GM19238 (cell line): Measurements from ENCODE around the gene HDAC4.

Experiments used
- DNase-seq: peaks from one replicate; pipeline ENCODE4 v3.0.0; 2011; ENCODE audit warnings: low spot score; ENCODE audit not compliant: insufficient read length

Gene HDAC4

GRCh38 chr2:239329284-239329971 is 71.4 kb downstream of the HDAC4 start:
- no peak for DNase-seq

DNA sequence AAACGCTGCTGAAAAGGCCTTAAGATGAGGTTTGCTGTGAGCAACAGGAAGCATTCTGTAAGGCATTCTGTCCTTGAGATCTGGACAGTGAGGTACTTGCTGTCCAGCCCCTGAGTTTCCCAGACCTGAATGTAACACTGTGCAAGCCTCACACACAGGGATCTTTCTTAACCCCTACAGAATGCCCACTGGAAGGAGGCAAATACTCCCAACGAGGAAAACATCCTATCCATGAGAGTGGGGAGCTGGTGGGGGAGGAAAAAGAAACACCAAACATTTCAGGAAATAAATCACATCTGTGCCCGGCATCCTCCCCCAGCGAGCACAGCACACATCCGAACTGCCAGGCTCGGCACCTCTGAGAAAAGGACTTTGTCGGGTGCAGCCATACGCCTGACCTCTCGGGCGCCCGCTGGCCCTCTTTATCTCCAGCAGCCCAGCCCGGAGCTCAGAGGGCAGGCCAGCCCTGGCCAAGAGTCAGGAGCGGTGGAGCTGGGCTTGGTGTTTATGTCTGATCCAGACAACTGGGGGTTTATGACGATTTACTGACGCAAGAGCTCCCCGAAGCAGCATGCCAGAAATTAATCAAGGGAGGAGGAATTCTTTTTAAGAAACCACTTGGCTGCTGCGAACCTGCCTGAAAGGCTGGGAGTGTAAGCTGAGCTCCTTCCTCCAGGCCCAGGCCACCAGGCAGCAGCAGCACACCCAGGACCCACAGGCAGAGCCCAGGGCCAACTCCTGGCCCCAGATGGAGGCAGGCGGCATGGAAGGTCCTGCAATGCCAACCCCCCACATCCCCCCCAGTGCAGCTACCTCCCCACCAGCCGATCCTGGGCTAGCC is 72.2 kb downstream of the HDAC4 start:
- no peak for DNase-seq

GRCh38 chr2:239327536-239328350 is 73.1 kb downstream of the HDAC4 start:
- DNase-seq: no peak

GRCh38 chr2:239326831-239327535 is 73.8 kb downstream of the HDAC4 start:
- no peak for DNase-seq

DNA sequence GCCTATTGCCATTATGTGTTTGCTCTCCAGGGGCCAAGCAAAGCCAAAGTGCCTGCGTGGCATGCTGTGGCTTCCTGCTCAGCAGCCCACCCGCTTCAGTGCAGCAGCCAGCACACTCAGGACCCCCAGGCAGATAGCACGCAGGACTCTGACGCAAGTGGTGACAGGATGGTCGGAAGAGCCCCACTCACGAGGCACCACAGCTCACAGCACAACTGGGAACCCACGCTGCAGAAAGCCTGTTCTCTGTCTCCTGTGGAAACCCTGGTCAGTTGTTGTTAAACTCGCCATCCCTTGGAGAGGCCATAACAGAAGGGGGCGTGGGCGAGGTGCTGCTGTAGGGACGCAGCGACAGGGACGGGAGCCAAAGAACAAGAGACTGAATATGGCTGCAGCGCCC is 76.4 kb downstream of the HDAC4 start:
- DNase-seq: no peak

DNA sequence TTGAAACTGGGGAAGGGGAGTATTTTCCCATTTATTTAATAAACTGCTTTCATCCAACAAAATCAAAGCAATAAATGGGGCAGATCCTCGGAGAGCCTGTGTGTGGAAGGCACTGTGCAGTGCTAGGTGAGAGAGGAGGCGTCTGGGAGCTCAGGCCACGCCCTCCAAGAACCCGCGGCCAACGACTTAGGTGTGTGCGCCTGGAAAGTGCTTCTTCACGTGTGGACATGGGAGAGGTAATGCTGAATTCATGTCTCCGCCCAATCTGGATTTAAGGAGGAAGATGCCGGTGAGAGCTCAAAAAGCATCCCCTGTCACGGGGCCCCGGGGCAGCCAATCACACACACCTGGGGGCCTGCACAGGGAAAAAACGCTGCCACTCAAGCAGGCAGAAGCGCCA is 77.4 kb downstream of the HDAC4 start:
- DNase-seq: no peak

DNA sequence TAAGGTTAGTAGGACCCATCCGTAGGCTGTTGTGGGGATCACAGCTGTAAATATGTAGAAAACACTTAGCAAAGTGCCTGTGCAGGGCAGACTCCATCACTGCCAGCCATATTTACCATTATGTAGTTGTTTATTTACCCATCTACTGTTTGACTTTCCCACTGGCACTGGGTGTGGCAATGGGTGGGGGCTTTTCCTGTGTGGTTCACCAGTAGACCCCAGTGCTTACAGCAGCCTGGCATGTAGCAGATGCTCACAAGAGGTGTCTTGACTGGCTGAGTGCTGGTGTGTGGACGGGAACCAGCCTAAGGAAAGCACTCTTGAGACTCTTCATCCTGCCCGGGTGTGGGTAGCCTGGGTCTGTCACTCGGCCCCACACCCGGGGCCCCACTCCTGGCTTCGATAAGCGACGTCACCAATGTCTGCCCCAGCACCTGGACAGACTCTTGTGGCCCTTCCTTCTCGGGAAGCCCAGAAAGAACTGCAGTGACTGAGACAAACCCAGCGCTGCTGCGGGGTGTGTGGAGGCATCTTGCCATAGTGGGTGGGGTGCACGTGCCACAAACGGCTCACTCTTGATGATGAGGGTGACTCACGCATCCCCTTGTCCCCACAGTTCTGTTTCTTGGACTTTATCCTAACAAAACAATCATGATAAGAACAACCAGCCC is 78.3 kb downstream of the HDAC4 start:
- DNase-seq: no peak

DNA sequence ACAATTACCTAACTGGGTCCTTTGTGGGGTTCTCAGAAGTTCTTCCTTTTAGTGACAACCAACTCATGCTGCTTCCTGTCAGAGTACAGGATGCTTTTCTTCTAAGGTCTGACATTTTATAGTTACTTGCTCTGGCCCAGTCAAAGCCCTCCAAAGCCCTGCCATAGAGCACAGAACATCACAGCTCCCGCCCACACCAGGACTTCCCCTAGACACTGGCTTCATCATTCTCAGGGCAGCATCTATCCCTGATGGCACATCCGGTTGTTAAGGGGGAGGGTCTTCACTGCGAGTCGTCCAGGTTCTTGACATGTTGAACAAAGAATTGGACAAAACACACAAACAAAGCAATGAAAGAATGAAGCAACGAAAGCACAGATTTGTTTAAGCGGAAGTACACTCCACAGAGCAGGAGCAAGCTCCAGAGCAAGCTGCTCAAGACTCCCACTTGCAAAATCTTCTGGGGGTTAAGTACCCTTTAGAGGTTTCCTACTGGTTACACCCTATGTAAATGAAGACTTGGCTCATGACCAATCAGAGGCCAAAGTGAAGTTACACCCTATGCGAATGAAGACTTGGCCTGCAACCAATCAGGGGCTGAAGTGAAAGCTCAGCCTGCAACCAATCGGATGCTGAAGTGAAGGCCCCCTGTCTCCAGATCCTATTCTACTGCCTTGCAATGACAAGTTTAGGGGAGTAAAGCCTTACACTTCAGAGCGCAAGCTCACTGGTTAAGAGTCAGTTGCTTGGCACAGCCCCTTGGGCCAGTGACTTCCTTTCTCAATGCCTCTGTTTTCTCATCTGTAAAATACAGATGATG is 79.0 kb downstream of the HDAC4 start:
- DNase-seq: no peak

DNA sequence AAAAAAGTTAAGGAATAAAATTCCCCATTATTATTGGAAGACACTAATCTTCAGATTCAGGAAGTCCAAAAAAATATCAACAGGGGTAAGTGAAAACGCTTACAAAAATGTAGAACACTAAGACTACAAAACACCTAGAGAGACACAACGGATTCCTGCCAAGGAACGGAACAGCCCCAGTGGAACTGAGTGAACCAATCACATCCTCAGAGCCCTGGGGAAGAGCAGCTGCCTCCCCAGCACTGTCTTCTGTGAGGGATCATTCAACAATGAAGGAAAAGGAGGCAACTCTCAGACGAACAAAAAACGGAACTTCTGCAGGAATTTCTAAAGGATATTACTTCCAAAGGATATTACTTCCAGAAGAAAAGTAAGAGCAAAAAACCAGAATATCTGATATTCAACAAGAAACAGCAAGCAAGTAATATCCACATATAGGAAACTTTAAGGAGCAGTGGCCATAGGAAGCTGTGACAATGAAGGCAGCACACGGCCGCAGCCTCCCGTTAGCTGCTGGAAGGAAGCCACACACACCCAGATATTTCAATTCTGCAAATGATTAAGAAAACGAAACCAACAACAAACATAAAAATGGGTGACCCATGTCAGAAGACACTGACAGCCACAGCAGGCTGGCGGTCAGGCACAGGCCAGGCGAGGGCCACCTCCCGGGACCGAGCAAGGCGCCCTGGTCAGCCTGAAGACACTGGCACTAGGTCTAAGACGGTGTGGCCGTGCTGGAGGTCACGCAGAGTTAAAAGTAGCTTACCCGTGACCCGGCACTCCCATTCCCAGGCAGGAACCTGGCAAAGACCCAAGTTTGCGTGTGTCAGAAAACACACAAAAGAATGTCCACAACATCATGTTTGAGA is 81.8 kb downstream of the HDAC4 start:
- DNase-seq: peak; percentile 46

DNA sequence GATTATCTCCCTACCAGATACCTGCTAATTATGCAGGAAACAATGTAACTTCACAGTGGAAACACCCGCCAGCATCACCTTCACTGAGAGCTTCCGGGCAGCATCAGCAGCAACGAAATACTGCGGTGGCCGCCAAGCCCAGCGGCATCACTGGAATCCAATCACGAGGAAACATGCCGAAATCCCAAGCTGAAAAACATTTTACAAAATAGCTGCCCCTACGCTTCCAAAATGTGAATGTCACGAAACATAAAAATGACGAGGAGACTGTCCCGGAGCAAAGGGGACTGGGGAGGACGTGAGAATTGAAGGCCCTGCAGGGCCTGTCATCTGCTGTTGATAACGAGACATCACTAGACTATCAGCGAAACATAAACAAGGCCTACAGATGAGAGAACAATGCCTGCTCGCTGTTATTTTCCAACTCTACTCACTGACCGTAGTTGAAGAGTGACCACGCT is 82.6 kb downstream of the HDAC4 start:
- DNase-seq: no peak

- no peak for DNase-seq
Measured at GRCh38 chr2:239316562-239317465, 84.0 kb downstream of the HDAC4 start.

DNA sequence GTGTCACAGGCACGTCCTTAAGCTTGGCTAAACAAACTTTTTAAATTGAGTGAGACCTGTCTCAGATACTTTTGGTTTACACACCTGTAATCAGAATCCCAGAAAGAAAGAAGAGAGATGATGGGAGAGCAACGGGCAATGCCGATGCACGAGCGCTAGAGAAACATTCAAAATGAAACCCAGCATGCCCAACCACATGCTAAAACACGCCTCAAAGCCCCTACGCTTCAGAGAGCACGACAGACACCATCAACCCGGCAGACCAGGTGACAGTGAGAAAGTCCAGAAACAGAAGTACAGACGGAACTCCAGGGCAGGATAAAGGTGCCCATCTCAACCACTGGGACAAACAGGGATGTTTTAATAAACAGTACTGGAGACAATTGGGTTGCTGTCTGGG is 85.5 kb downstream of the HDAC4 start:
- DNase-seq: peak; percentile 41

DNA sequence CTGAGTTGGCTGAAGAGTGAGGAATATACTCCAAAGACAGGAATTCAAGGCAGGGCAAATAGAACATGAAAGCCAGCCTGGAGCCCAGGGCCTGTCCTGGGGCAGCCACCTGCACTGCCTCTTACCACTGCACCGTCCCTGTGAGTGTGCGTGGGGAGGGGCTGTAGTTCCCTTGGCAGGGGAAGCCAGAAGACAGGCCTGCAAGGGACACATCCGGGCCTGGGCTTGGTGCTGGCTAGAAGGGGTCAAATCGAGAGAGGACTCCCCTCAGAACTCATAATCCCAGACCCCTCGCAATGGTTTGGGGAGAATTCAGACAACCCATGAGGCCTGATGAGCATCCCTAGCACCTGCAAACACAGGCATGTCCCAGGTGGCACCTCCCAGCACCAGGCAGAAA is 87.0 kb downstream of the HDAC4 start:
- no peak for DNase-seq

GRCh38 chr2:239312741-239313667 is 87.8 kb downstream of the HDAC4 start:
- no peak for DNase-seq

DNA sequence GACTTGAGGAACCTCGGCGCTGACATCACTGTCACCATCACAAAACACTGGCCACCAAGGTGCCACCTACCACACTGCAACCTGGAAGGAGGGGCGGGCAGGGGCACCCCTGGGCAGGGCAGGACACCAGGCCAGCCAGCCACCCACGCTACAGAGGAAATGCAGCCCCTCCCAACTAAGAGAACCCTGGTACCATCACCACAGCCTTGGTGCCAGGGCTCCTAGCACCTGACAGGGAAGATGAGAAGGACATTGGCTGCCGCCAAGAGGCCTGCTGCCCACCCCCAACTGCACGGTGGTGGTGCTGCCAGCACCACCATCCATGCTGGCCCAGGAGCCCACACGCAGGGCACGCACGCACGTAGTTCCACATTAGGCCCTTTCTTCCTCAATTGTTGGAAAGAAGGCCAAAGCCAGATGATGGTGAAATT is 88.7 kb downstream of the HDAC4 start:
- DNase-seq: no peak

GRCh38 chr2:239311132-239312040 is 89.4 kb downstream of the HDAC4 start:
- DNase-seq: no peak
